Transverse colon (tissue), 4 donors: ENCODE measurements around the gene CTSA. TPM values are rescaled to one million over a fixed set of nuclear protein-coding genes. Genes with fewer than 3 reads are reported as not detected.

ENCODE experiments used
- DNase-seq: peaks from one replicate; pipeline ENCODE4 v3.0.0-alpha.2; 2019
- H3K27ac ChIP-seq, 4 donors: fragments of 200-600 bp; sonication (generic); 2 replicates each; pipeline ENCODE4 v1.5.1; 2016 to 2018; ENCODE audit warnings: inconsistent platforms in 4 of 4
- H3K27me3 ChIP-seq: fragments of 200-600 bp; sonication (generic); 2 replicates; pipeline ENCODE4 v1.5.1; 2017; ENCODE audit warnings: inconsistent platforms
- H3K36me3 ChIP-seq, 4 donors: fragments of 200-600 bp; sonication (generic); 2 replicates each; pipeline ENCODE4 v1.5.1; 2017 to 2019; ENCODE audit warnings: inconsistent platforms in 4 of 4
- H3K4me1 ChIP-seq, 4 donors: fragments of 200-600 bp; sonication (generic); 2 replicates each; pipeline ENCODE4 v1.5.1; 2017 to 2020; ENCODE audit warnings: inconsistent platforms in 4 of 4
- H3K4me3 ChIP-seq, 4 donors: fragments of 200-600 bp; sonication (generic); 1 replicate in 1 of 4; 2 replicates in 3 of 4; pipeline versions ENCODE4 v1.5.1 to v1.6.1; 2017 to 2019; ENCODE audit warnings: inconsistent platforms in 4 of 4
- H3K9me3 ChIP-seq, 2 donors: fragments of 200-600 bp; sonication (generic); 2 replicates each; pipeline ENCODE4 v1.5.1; 2017 to 2019; ENCODE audit warnings: inconsistent platforms in 2 of 2
- CTCF ChIP-seq, 5 experiments: fragments of 200-600 bp in 3 of 5; fragments of 450-650 bp in 2 of 5; sonication (generic) in 3 of 5; IDR thresholded peaks; 1 replicate in 2 of 5; 2 replicates in 3 of 5; pipeline ENCODE4 v1.5.1; 2016 to 2017; ENCODE audit warnings: antibody characterized with exemption in 5 of 5, inconsistent platforms in 3 of 5, mild to moderate bottlenecking in 2 of 5, moderate library complexity in 1 of 5
- EP300 ChIP-seq: sonication (generic); formaldehyde crosslinking; IDR thresholded peaks from one replicate; pipeline ENCODE4 v1.6.1; 2017; ENCODE audit warnings: antibody characterized with exemption, low read depth
- POLR2A ChIP-seq: fragments of 450-650 bp; IDR thresholded peaks from one replicate; pipeline ENCODE4 v1.6.1; 2016; ENCODE audit warnings: antibody characterized with exemption, mild to moderate bottlenecking, moderate library complexity
- POLR2AphosphoS5 ChIP-seq, 3 donors: sonication (generic); formaldehyde crosslinking; IDR thresholded peaks; one replicate each; pipeline ENCODE4 v1.6.1; 2016; ENCODE audit warnings: antibody characterized with exemption in 3 of 3
- WGBS, 2 donors: methylation state at CpG; one replicate each; pipeline ENCODE4 v1.1.5; 2018; ENCODE audit warnings: low coverage in 1 of 2; 5-methylcytosine and 5-hydroxymethylcytosine counted together
- in situ Hi-C, 4 donors: fragments of 200-750 bp; cut with MboI; loops; one replicate each; pipeline versions ENCODE4 v1.15.0 to v1.15.1; 2017; ENCODE audit warnings: low sequenced_read_pairs in 3 of 4, low pct_ligation_motif_present in 1 of 4, low pct_unique_long_range_greater_than_20kb in 1 of 4
- intact Hi-C: fragments of 100-400 bp; cut with DNase I; formaldehyde crosslinking; loops from one replicate; pipeline ENCODE4 v1.15.1; 2023; ENCODE audit warnings: low total_unique reads
- total RNA-seq, 4 donors: library from RNA; depleted of rRNA; stranded (reverse); fragments of >200 nt; gene quantifications; one replicate each; pipeline ENCODE4 v1.1.0, GENCODE V29; 2016

Gene CTSA
- total RNA-seq, 4 donors from 2014 or later = 197 to 971 (median 466) TPM

- 66 to 68% methylated on average over 6 to 7 of the region's 7 CpGs for WGBS, 2 donors
- Histone ChIP-seq H3K4me1 (peaks cover 7 to 65% (median 34%) of the 10 kb centered on the region in 4 donors), H3K4me3 (no peak overlapping the region), H3K27me3 (no peaks in the 10 kb centered on the region), H3K36me3 (no peaks in the 10 kb centered on the region), H3K27ac (peak overlapping the region; percentile 52 to 63 (median 58)), H3K9me3 (no peaks in the 10 kb centered on the region)
- no peak for DNase-seq
- intact Hi-C loops = no loop called here
- no peak for TF ChIP-seq CTCF (IDR thresholded peaks at IDR 0.05)
- no peak for TF ChIP-seq EP300
- no peak for TF ChIP-seq POLR2A
- TF ChIP-seq POLR2AphosphoS5 (IDR thresholded peaks at IDR 0.05) = no peak
- in situ Hi-C loops = no loop called here
These were observed 30.4 kb upstream of the CTSA start for GRCh38 chr20:45860560-45861220.

DNA sequence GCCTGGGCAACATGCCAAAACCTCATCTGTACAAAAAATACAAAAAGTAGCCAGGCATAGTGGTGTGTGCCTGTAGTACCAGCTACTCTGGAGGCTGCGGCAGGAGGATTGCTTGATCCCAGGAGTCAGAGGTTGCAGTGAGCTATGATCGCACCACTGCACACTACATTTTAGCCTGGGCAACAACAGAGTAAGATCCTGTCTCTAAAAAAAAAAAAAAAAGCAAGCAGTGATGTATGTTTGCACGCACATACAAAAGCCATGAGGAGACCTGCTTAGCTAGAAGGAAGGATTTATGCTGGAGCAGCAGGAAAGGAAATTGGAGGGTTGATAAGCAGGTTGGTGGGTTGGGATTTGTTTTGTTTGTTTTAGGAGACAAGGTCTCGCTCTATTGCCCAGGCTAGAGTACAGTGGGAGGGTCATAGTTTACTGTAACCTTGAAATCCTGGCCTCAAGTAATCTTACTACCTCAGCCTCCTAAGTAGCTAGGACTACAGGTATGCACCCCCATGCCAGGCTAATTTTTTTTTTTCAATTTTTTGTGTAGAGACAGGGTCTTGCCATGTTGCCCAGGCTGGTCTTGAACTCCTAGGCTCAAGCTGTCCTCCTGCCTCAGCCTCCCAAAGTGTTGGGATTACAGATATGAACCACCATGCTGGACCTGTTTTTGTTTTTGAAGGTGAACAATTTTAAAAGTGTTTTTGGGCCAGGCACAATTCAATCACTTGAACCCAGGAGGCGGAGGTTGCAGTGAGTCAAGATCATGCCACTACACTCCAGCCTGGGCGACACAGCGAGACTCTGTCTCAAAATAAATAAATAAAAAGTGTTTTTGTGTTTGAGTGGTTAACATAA, 29.7 kb upstream of the CTSA start:
- WGBS, 2 donors = 69 to 83% methylated on average over 6 to 7 of the region's 7 CpGs
- DNase-seq = no peak
- H3K4me3 ChIP-seq = no peak overlapping the region
- intact Hi-C loops (no loop called here), in situ Hi-C loops (no loop called here)
- H3K9me3 ChIP-seq = no peaks in the 10 kb centered on the region
- H3K27me3 ChIP-seq = no peaks in the 10 kb centered on the region
- peak overlapping the region; percentile 52 to 63 (median 58) for H3K27ac ChIP-seq
- no peaks in the 10 kb centered on the region for H3K36me3 ChIP-seq
- TF ChIP-seq CTCF (IDR thresholded peaks at IDR 0.05) = no peak
- TF ChIP-seq POLR2A = no peak
- H3K4me1 ChIP-seq = peaks cover 0 to 64% (median 30%) of the 10 kb centered on the region in 4 donors

GRCh38 chr20:45863543-45864470, 27.3 kb upstream of the CTSA start:
- H3K27ac ChIP-seq = peak overlapping the region in 2 of 4 donors; percentile 5 to 53

More at GRCh38 chr20:45863543-45864470, 27.3 kb upstream of the CTSA start:
- Histone ChIP-seq H3K4me3 (no peak overlapping the region), H3K4me1 (peaks cover 0 to 67% (median 21%) of the 10 kb centered on the region in 4 donors), H3K9me3 (no peaks in the 10 kb centered on the region), H3K27me3 (no peaks in the 10 kb centered on the region), H3K36me3 (no peaks in the 10 kb centered on the region)
- no peak for TF ChIP-seq POLR2AphosphoS5 (IDR thresholded peaks at IDR 0.05)
- TF ChIP-seq EP300 = no peak
- TF ChIP-seq CTCF (IDR thresholded peaks at IDR 0.05) = no peak
- TF ChIP-seq POLR2A = no peak
- WGBS, 2 donors = 84 to 88% methylated on average over 4 to 7 of the region's 7 CpGs
- in situ Hi-C loops (no loop called here), intact Hi-C loops (no loop called here)
- no peak for DNase-seq
